Heart right ventricle (tissue), 16 donors: Measurements from ENCODE around the gene PTPN22. TPM values are rescaled to one million over a fixed set of nuclear protein-coding genes. Genes with fewer than 3 reads are reported as not detected.

ENCODE experiments used
- ATAC-seq, 8 donors: fragments of 200-7000 bp; cut with Tn5 transposase; one replicate each; pipeline ENCODE4 v1.9.1; 2020; ENCODE audit warnings: mild to moderate bottlenecking in 8 of 8, moderate library complexity in 8 of 8, moderate number of reproducible peaks in 1 of 8
- DNase-seq, 2 donors: peaks; one replicate each; pipeline ENCODE4 v3.0.0-alpha.2; 2020
- H3K27ac ChIP-seq, 10 donors: fragments of 200-600 bp; sonication (generic) in 2 of 10; one replicate each; pipeline versions ENCODE4 v1.5.0 to v1.8.0; 2020 to 2022; ENCODE audit warnings: mild to moderate bottlenecking in 3 of 10
- H3K27me3 ChIP-seq, 7 donors: fragments of 200-600 bp; one replicate each; pipeline ENCODE4 v1.8.0; 2021 to 2022; ENCODE audit warnings: mild to moderate bottlenecking in 2 of 7
- H3K36me3 ChIP-seq, 9 donors: fragments of 200-600 bp; sonication (generic) in 1 of 9; one replicate each; pipeline versions ENCODE4 v1.5.0 to v1.8.0; 2020 to 2022; ENCODE audit warnings: mild to moderate bottlenecking in 2 of 9
- H3K4me1 ChIP-seq, 9 donors: fragments of 200-600 bp; sonication (generic) in 1 of 9; one replicate each; pipeline versions ENCODE4 v1.5.0 to v1.8.0; 2020 to 2022; ENCODE audit warnings: mild to moderate bottlenecking in 4 of 9
- H3K4me3 ChIP-seq, 10 donors: fragments of 200-600 bp; sonication (generic) in 2 of 10; one replicate each; pipeline versions ENCODE4 v1.5.0 to v1.8.0; 2020 to 2022; ENCODE audit warnings: mild to moderate bottlenecking in 7 of 10, moderate library complexity in 2 of 10
- H3K9me3 ChIP-seq, 11 donors: fragments of 200-600 bp in 10 of 11; sonication (generic) in 2 of 11; one replicate each; pipeline versions ENCODE4 v1.5.0 to v1.8.0; 2013 to 2022; ENCODE audit warnings: mild to moderate bottlenecking in 2 of 11, control low read depth in 1 of 11, moderate library complexity in 1 of 11
- CTCF ChIP-seq, 9 donors: fragments of 200-600 bp; sonication (generic) in 2 of 9; IDR thresholded peaks; one replicate each; pipeline versions ENCODE4 v1.5.0 to v1.8.0; 2021 to 2022; ENCODE audit warnings: antibody characterized with exemption in 9 of 9, mild to moderate bottlenecking in 5 of 9, moderate library complexity in 1 of 9
- WGBS, 2 donors: extraction: QIAGEN DNeasy Blood & Tissue Kit; methylation state at CpG; one replicate each; pipeline ENCODE4 v1.1.7; 2013; ENCODE audit warnings: inconsistent platforms in 1 of 2; 5-methylcytosine and 5-hydroxymethylcytosine counted together
- intact Hi-C, 10 donors: fragments of 100-400 bp; cut with DNase I; formaldehyde crosslinking; loops; one replicate each; pipeline versions ENCODE4 v1.11.1 to v1.14.2; 2022
- polyA plus RNA-seq, 2 donors: library from polyadenylated mRNA; stranded (reverse); fragments of 200-250 nt; gene quantifications; one replicate each; pipeline ENCODE4 v1.2.3, GENCODE V29; 2013
- total RNA-seq, 10 donors: library from RNA; stranded (reverse); fragmentation: NEBNext Ultra II Directional in 3 of 10; extraction: Animal tissue kit (Norgen Biotek cat#: 25700) in 3 of 10; gene quantifications; one replicate each; pipeline versions ENCODE4 v1.2.1 to v1.2.4, GENCODE V29; 2021 to 2023
- donor health status: Arrhythmogenic right ventricular cardiomyopathy.
- donor health status: ischemic (EF 13 %, LVEDD 7.1; RV severe dilation, severe dysfunction).
- donor health status: healthy with polysubstance abuse.
- donor health status: DM: no; HTN: yes; CAD: no.
- donor health status: DM: no; HTN: no; CAD: no.
- donor health status: ischemic (EF 25% LVEDD 6.9; RV normal size, moderate dysfunction).
- donor health status: ischemic (EF 25% LVEDD 5.7; RV mildly dilated, moderate dysfunction).
- donor health status: healthy.
- donor health status: DM: yes; HTN: yes; CAD: no.
- donor health status: Ischemic cardiomyopathy.
- donor health status: ischemic (EF 35%, LVEDD 5.7; RV mildly dilated, moderate dysfunction).
- donor health status: nonischemic (EF 11% LVEDD 7.7; RV severe dilation, severe dysfunction).
- donor health status: DM: yes; HTN: yes; CAD: no.
- donor health status: PGD.
- donor health status: ischemic (EF 29% LVEDD 5.4; RV normal size, mild dysfunction).
- donor health status: nonischemic (EF 23%, LVEDD 6.1; RV moderate dilation, normal function).

Gene PTPN22
- total and polyA plus RNA-seq, 12 donors = 0.13 to 3.3 (median 0.54) TPM

- Histone ChIP-seq H3K9me3 (no peaks in the 10 kb centered on the region), H3K36me3 (peaks cover 0 to 36% (median 0%) of the 10 kb centered on the region in 9 donors), H3K4me1 (no peaks in the 10 kb centered on the region), H3K27me3 (no peaks in the 10 kb centered on the region), H3K27ac (no peak overlapping the region), H3K4me3 (no peak overlapping the region)
- intact Hi-C loops = loop anchor here in 1 of 10 donors (10.0 kb wide), 1 partner anchor 64 kb away; the partner anchor contains the start of gene PHTF1
- no peak for TF ChIP-seq CTCF (IDR thresholded peaks at IDR 0.05)
- no peak for DNase-seq
- 91 to 96% methylated on average over 2 of the region's 2 CpGs for WGBS, 2 donors
- ATAC-seq = no peak
These were observed 52.9 kb downstream of the PTPN22 start for GRCh38 chr1:113818578-113818977.

- no peak for TF ChIP-seq CTCF (IDR thresholded peaks at IDR 0.05)
- no peak for DNase-seq
- H3K27me3 ChIP-seq = no peaks in the 10 kb centered on the region
- intact Hi-C loops = loop anchor here in 8 of 10 donors (2.0 to 10.0 kb wide), 4 partner anchors 54 to 92 kb away; partner anchors contain the start of genes PHTF1 (in 7 of the 8), AP4B1 (in 2 of the 8) and DCLRE1B (in 2 of the 8)
- ATAC-seq = no peak
- H3K4me3 ChIP-seq = peak overlapping the region in 4 of 10 donors; percentile 76 to 97 (median 91)
- 97 to 98% methylated on average over 15 of the region's 15 CpGs for WGBS, 2 donors
- H3K4me1 ChIP-seq = peaks cover 0 to 31% (median 25%) of the 10 kb centered on the region in 9 donors
- H3K27ac ChIP-seq = peak overlapping the region in 1 of 10 donors; percentile 93
- H3K9me3 ChIP-seq = no peaks in the 10 kb centered on the region
- H3K36me3 ChIP-seq = peaks cover 0 to 12% (median 0%) of the 10 kb centered on the region in 9 donors
These were observed 58.3 kb downstream of the PTPN22 start for GRCh38 chr1:113813218-113813617.

GRCh38 chr1:113812661-113813135 lies 58.8 kb downstream of the PTPN22 start:
- ATAC-seq (no peak), DNase-seq (peak in 1 of 2 donors; percentile 19)
- peak overlapping the region; percentile 35 to 97 (median 92) for H3K27ac ChIP-seq
- peak in 1 of 9 donors; percentile 0 for TF ChIP-seq CTCF (IDR thresholded peaks at IDR 0.05)
- WGBS, 2 donors = 18 to 19% methylated on average over 13 of the region's 13 CpGs
- H3K4me3 ChIP-seq = peak overlapping the region; percentile 25 to 98 (median 88)
- intact Hi-C loops = loop anchor here in 8 of 10 donors (1.0 to 10.0 kb wide), 6 partner anchors 53 to 117 kb away; partner anchors contain the start of genes PHTF1 (in 8 of the 8), AP4B1 (in 2 of the 8), DCLRE1B (in 2 of the 8) and HIPK1 (in 1 of the 8)
- H3K4me1 ChIP-seq = peaks cover 0 to 34% (median 25%) of the 10 kb centered on the region in 9 donors
- H3K36me3 ChIP-seq = peaks cover 0 to 6% (median 0%) of the 10 kb centered on the region in 9 donors
- no peaks in the 10 kb centered on the region for H3K27me3 ChIP-seq
- H3K9me3 ChIP-seq = no peaks in the 10 kb centered on the region

GRCh38 chr1:113811888-113812660 lies 59.4 kb downstream of the PTPN22 start, which contains the start of gene RSBN1:
RSBN1 (minus strand) TSS chr1:113812476; CDS start chr1:113812412, 64 bp downstream.
- peak in 6 of 9 donors; percentile 7 to 47 (median 24) for TF ChIP-seq CTCF (IDR thresholded peaks at IDR 0.05)
- WGBS, 2 donors = 1% methylated on average over 80 to 82 of the region's 82 CpGs
- peak within 1 kb of the TSS; percentile 77 to 97 (median 95) for H3K27ac ChIP-seq
- peaks cover 0 to 5% (median 0%) of the 10 kb centered on the region in 9 donors for H3K36me3 ChIP-seq
- DNase-seq (peak; percentile 99), ATAC-seq (peak; percentile 97 to 99 (median 98))
- H3K4me1 ChIP-seq = peaks cover 0 to 34% (median 25%) of the 10 kb centered on the region in 9 donors
- intact Hi-C loops = loop anchor here in 8 of 10 donors (1.0 to 10.0 kb wide), 6 partner anchors 53 to 117 kb away; partner anchors contain the start of genes PHTF1 (in 8 of the 8), AP4B1 (in 2 of the 8), DCLRE1B (in 2 of the 8) and HIPK1 (in 1 of the 8)
- H3K9me3 ChIP-seq = no peaks in the 10 kb centered on the region
- H3K27me3 ChIP-seq = no peaks in the 10 kb centered on the region
- peak within 1 kb of the TSS; percentile 76 to 98 (median 91) for H3K4me3 ChIP-seq
